Measurements from ENCODE around the gene USP22. TPM values are rescaled to one million over a fixed set of nuclear protein-coding genes. Genes with fewer than 3 reads are reported as not detected.

USP22 gene
- total RNA-seq, 1 experiment from 2014 or later: 224 TPM

GRCh38 chr17:21001111-21001812 lies 41.5 kb downstream of the USP22 start:
- TF ChIP-seq, protein P1, sequence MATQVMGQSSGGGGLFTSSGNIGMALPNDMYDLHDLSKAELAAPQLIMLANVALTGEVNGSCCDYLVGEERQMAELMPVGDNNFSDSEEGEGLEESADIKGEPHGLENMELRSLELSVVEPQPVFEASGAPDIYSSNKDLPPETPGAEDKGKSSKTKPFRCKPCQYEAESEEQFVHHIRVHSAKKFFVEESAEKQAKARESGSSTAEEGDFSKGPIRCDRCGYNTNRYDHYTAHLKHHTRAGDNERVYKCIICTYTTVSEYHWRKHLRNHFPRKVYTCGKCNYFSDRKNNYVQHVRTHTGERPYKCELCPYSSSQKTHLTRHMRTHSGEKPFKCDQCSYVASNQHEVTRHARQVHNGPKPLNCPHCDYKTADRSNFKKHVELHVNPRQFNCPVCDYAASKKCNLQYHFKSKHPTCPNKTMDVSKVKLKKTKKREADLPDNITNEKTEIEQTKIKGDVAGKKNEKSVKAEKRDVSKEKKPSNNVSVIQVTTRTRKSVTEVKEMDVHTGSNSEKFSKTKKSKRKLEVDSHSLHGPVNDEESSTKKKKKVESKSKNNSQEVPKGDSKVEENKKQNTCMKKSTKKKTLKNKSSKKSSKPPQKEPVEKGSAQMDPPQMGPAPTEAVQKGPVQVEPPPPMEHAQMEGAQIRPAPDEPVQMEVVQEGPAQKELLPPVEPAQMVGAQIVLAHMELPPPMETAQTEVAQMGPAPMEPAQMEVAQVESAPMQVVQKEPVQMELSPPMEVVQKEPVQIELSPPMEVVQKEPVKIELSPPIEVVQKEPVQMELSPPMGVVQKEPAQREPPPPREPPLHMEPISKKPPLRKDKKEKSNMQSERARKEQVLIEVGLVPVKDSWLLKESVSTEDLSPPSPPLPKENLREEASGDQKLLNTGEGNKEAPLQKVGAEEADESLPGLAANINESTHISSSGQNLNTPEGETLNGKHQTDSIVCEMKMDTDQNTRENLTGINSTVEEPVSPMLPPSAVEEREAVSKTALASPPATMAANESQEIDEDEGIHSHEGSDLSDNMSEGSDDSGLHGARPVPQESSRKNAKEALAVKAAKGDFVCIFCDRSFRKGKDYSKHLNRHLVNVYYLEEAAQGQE (IDR thresholded peaks at IDR 0.05; ENCODE audit: insufficient read depth in 1 of 2, low read depth in 2 of 2, low read length in 1 of 2): no peak
- TF ChIP-seq SIN3A (IDR thresholded peaks at IDR 0.05; ENCODE audit: borderline replicate concordance, insufficient read depth, low read depth, low read length): no peak
- intact Hi-C loops (cut with micrococcal nuclease; ENCODE audit: unreplicated experiment) (no loop called here), in situ Hi-C loops (cut with HindIII; ENCODE audit: low pct_unique_long_range_greater_than_20kb, low sequenced_read_pairs) (no loop called here)
- no peaks in the 10 kb centered on the region for H3K9me3 ChIP-seq (ENCODE audit: control insufficient read depth, insufficient read depth, low read depth, low read length)
- H3K4me3 ChIP-seq (ENCODE audit: low read depth in 2 of 2, low read length in 2 of 2): no peak overlapping the region
- TSS peak; percentile 67 for BruUV-seq (replicated peaks)
- POLR2A ChIA-PET: no interaction called here
- peaks cover 5% of the 10 kb centered on the region; the same call in 1 of the 2 replicates for H3K4me1 ChIP-seq (ENCODE audit: control insufficient read depth, insufficient read depth, low read length)
- peaks cover 9% of the 10 kb centered on the region; the same call in 1 of the 2 replicates for H3K36me3 ChIP-seq (ENCODE audit: control insufficient read depth, insufficient read depth, low read length)
- DNase-seq (ENCODE audit: low read depth, low spot score) (no peak), ATAC-seq (no peak)
- CTCF ChIA-PET: no interaction called here
- H3K27ac ChIP-seq (ENCODE audit: low read length): no peak overlapping the region
- H3K27me3 ChIP-seq (ENCODE audit: control insufficient read depth, insufficient read depth, low read length): no peaks in the 10 kb centered on the region

- DNase-seq (ENCODE audit: low read depth, low spot score): no peak
- Histone ChIP-seq H3K27me3 (ENCODE audit: control insufficient read depth, insufficient read depth, low read length) (no peaks in the 10 kb centered on the region), H3K9me3 (ENCODE audit: control insufficient read depth, insufficient read depth, low read depth, low read length) (no peaks in the 10 kb centered on the region), H3K36me3 (ENCODE audit: control insufficient read depth, insufficient read depth, low read length) (peaks cover 6% of the 10 kb centered on the region; the same call in 1 of the 2 replicates), H3K4me1 (ENCODE audit: control insufficient read depth, insufficient read depth, low read length) (peaks cover 5% of the 10 kb centered on the region; the same call in 1 of the 2 replicates), H3K27ac (ENCODE audit: low read length) (no peak overlapping the region), H3K4me3 (ENCODE audit: low read depth in 2 of 2, low read length in 2 of 2) (no peak overlapping the region)
- ATAC-seq: no peak
- ChIA-PET POLR2A (no interaction called here), CTCF (no interaction called here)
- BruUV-seq (replicated peaks): no TSS peak
- intact Hi-C loops (cut with micrococcal nuclease; ENCODE audit: unreplicated experiment) (no loop called here), in situ Hi-C loops (cut with HindIII; ENCODE audit: low pct_unique_long_range_greater_than_20kb, low sequenced_read_pairs) (no loop called here)
- TF ChIP-seq, protein P1 (IDR thresholded peaks at IDR 0.05; ENCODE audit: insufficient read depth in 1 of 2, low read depth in 2 of 2, low read length in 1 of 2): no peak
- TF ChIP-seq TCF7L2 (IDR thresholded peaks at IDR 0.05; ENCODE audit: low read depth, low read length) (no peak), SIN3A (IDR thresholded peaks at IDR 0.05; ENCODE audit: borderline replicate concordance, insufficient read depth, low read depth, low read length) (no peak), POLR2AphosphoS5 (IDR thresholded peaks at IDR 0.05; ENCODE audit: low read depth, low read length) (no peak)
- TF ChIP-seq, protein P2, sequence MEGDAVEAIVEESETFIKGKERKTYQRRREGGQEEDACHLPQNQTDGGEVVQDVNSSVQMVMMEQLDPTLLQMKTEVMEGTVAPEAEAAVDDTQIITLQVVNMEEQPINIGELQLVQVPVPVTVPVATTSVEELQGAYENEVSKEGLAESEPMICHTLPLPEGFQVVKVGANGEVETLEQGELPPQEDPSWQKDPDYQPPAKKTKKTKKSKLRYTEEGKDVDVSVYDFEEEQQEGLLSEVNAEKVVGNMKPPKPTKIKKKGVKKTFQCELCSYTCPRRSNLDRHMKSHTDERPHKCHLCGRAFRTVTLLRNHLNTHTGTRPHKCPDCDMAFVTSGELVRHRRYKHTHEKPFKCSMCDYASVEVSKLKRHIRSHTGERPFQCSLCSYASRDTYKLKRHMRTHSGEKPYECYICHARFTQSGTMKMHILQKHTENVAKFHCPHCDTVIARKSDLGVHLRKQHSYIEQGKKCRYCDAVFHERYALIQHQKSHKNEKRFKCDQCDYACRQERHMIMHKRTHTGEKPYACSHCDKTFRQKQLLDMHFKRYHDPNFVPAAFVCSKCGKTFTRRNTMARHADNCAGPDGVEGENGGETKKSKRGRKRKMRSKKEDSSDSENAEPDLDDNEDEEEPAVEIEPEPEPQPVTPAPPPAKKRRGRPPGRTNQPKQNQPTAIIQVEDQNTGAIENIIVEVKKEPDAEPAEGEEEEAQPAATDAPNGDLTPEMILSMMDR (IDR thresholded peaks at IDR 0.05): no peak
Observed at GRCh38 chr17:20999841-21000532, 42.8 kb downstream of the USP22 start.
